Prostate gland (tissue), 2 donors: ENCODE measurements around the gene PPP1R14C.

ENCODE experiments used
- CTCF ChIP-seq, 4 experiments: fragments of 200-600 bp in 2 of 4; fragments of 450-650 bp in 2 of 4; sonication (generic) in 2 of 4; IDR thresholded peaks; 1 replicate in 3 of 4; 2 replicates in 1 of 4; pipeline ENCODE4 v1.5.1; 2016 to 2019; ENCODE audit warnings: antibody characterized with exemption in 4 of 4, mild to moderate bottlenecking in 2 of 4, moderate library complexity in 2 of 4
- POLR2AphosphoS5 ChIP-seq: sonication (generic); formaldehyde crosslinking; IDR thresholded peaks from one replicate; pipeline ENCODE4 v1.6.1; 2017; ENCODE audit warnings: antibody characterized with exemption

DNA sequence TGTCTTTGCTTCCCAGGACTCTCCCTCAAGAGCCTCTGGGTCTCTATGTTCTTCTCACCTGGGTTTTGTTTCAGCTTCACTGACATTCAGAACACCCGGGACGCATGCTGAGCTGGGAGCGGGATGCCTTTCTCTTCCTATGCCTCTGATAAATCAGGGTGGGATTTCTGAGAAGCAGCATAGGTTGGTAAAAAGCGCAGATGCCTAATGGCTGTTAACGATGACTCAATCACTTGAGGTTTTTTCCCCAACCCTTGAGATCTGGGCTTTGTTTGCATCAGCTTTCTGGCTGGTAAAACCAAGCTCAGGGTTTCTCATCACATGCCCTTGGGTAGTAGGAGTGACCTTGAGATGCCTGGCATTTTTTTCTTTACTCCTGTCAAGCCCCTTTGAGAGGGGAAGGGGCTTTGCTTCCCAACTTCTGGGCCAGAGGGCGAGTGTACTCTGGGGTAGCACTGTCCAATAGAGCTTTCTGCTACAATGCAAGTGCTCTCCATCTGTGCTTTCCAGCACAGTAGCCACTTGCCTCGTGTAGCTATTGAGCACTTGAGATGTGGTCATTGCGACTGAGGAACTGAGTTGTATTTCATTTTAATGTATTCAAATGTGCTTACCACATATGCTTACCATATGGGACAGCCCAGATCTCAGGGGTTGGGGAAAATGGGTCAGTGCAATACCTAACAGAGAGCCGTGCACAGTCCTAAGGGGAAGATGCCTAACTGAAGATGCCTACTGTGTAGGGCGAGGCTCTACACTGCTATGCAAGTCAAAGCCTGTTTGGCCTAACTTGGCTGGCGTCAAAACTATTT lies 69.1 kb downstream of the PPP1R14C start:
- TF ChIP-seq POLR2AphosphoS5, result no peak
- TF ChIP-seq CTCF (IDR thresholded peaks at IDR 0.05), result no peak
